ENCODE data around the gene ZC3HAV1.

Gene ZC3HAV1

DNA sequence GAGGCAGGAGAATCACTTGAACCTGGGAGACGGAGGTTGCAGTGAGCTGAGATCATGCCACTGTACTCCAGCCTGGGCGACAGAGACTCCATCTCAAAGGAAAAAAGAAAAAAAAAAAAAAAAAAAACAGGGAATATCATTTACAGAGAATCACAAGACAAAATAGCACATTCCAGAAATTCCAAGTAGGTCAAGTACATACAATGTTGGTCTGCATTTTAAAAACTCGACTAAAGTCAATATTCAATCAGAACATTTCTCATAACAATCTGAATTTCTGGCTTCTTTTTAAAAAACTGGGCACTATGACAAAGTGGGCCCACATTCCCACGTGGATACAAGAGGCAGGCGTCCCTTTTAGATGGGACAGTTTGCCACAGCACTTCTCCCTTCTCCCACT, 86.4 kb downstream of the ZC3HAV1 start:
- DNase-seq (ENCODE audit: low spot score) = no peak

DNA sequence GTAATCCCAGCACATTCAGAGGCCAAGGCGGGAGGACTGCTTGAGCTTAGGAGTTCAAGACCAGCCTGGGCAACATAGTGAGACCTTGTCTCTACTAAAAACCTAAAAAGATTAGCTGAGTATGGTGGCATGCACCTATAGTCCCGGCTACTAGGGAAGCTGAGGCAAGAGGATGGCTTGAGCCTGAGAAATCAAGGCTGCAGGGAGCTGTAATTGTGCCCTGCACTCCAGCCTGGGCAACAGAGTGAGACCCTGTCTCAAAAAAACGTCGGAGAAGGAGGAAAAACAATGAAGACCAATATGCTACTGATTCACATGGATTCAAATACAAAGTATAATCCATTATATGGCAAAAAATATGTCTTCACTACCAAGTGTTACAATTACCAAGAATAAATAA, 87.2 kb downstream of the ZC3HAV1 start:
- no peak for DNase-seq (ENCODE audit: low spot score)

DNA sequence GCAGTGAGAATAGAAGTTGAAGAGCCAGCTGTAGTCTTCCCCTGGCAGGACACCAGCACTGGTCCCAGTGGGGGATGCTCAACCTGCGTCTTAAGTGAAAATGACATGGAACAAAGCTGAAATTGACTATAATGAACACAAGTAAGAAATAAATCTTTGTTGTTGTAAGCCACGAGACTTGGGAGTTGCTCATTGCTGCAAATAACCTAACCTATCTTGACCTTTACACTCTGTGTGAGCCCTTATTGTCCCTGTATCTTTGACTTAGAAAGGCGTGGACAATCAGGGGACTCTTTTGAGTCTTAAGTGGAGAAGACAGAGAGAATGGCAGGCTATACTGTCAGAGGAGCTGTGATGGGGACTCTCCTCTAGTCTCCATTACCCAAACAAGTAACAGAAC, 90.6 kb downstream of the ZC3HAV1 start:
- DNase-seq (ENCODE audit: low spot score) = no peak

DNA sequence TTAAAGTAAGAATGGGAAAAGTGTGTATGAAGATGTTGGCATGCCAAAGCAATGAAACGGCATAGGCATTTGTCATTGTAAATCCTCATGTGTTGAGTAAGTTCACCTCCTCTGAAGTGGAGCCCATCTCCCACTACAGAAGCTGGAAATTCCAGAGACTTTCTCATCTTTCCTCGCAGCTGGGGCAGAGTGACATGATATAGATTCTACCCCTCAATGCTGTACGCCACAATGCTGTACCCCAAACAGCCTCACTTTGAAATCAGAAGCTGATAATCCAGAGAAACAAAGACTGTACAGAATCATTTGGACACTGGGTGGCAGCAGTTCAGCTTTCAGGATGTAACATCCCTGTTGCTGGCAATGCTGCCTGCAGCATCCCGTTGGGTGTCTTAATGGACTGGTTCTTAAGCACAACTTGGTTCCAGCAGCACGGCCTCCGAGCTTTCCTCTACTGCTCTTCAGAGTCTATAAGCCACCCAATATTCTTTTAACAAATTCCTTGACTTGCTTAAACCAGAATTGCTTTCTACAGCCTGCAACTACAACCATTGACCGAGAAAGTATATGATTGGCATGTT, 92.5 kb downstream of the ZC3HAV1 start:
- DNase-seq (ENCODE audit: low spot score) = peak; percentile 78

DNA sequence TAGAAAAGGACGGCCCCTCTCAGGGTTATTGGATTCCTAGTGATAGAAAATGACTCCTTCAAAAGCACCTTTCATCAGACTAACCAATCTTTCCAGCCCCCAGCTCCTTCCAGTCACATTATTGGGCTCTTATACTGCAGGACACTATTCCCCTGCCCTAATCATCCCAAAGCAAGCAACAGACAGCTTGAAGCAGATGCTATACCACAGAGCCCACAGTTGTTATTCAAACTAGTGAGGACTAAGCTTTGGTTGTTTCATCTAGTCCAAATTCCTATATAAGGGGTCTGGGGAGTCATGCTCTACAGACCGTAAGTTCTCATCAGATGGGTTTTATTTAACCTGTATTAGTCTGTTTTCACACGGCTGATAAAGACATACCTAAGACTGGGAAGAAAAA, 98.1 kb downstream of the ZC3HAV1 start:
- DNase-seq (ENCODE audit: low spot score) = no peak

DNA sequence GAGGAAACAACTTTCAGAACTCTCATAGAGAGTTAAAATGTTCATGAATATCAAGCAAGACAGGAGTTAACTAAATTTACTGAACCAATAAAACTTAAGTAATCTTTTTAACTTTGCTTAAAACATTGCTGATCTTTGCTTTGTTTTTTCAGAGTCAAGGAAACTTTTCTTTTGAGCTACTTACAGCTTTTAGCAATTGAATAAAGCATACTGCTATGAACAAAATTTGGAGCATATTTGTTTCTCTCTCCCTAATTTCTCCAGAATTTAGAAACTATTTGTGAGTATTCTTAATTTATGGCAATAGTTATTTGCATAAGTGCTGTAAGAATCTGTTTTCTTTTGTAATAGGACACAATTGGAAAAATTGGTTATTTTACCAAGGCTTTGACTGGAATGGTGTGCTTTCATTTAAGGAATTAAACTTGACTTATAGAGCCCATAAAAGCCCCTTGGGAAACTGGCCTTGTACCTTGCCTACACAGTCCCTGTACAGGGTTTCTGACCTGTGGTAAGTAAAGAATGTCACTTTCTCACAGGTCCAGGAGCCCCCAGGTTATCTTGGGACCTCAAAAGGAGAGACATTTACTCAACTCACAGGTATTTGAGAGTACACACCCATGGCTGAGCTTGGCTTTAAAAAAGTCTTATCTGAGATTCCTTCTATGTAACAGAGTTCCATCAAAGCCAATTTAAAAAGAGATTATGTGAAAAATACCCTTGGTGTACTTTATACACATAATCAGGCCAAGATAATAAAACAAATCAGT, 105.0 kb downstream of the ZC3HAV1 start:
- no peak for DNase-seq (ENCODE audit: low spot score)

DNA sequence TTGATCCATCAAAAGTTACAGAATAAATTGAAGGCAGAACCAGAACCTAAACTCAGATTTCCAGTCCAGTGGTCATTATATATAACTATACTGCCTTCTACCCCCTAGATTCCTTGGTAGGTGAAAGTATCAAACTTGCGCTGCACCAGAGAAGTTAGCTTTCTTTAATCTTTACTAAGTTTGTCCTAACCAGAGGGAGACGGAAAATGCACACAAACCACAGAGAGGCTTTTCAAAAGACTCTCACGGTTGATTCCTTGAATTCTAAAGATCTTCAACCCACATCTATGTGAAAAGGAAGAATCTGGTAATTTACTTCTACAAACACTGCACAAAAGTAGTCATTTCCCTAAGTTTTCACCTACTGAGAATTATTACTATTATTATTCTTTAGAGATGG, 110.1 kb downstream of the ZC3HAV1 start:
- DNase-seq (ENCODE audit: low spot score) = no peak
